ENCODE measurements around the gene ZNF184. TPM values are rescaled to one million over a fixed set of nuclear protein-coding genes. Genes with fewer than 3 reads are reported as not detected.

Gene ZNF184
- total RNA-seq, 2 experiments from 2014 or later, result 17.7 to 20.6 TPM

- Histone ChIP-seq H3K27ac (ENCODE audit: low read depth, low read length, poor library complexity, severe bottlenecking) (no peak overlapping the region), H3K4me3 (ENCODE audit: low read depth, low read length, poor library complexity, severe bottlenecking) (no peak overlapping the region), H3K4me1 (ENCODE audit: insufficient read depth, low read length, poor library complexity, severe bottlenecking) (no peaks in the 10 kb centered on the region), H3K4me2 (ENCODE audit: low read length) (no peak overlapping the region), H2AFZ (ENCODE audit: low read length) (no peak overlapping the region), H3K9me2 (ENCODE audit: insufficient read depth, low read length) (no peaks in the 10 kb centered on the region), H4K20me1 (ENCODE audit: insufficient read depth, low read length) (no peaks in the 10 kb centered on the region), H3K36me3 (ENCODE audit: insufficient read depth, low read length) (no peaks in the 10 kb centered on the region), H3K9me3 (ENCODE audit: low read length) (no peaks in the 10 kb centered on the region), H3K79me2 (ENCODE audit: insufficient read depth, low read depth, low read length) (no peaks in the 10 kb centered on the region)
- ChIA-PET POLR2A (interaction anchor here (0.6 kb wide), 1 partner anchor 283 kb away, joined by 3 read pairs; no protein-coding TSS in a partner anchor), CTCF (ENCODE audit: unreplicated experiment) (no interaction called here)
- DNase-seq (ENCODE audit: low spot score), result no peak
- TF ChIP-seq CTCF (conservative IDR thresholded peaks at IDR 0.05; ENCODE audit: low read length), result no peak
- intact Hi-C loops (cut with micrococcal nuclease; ENCODE audit: unreplicated experiment), result no loop called here
- BruUV-seq (replicated peaks), result no TSS peak
Measured at GRCh38 chr6:27433714-27434113, 39.2 kb downstream of the ZNF184 start.

GRCh38 chr6:27428966-27429365, 43.9 kb downstream of the ZNF184 start:
- H3K9me3 ChIP-seq (ENCODE audit: low read length), result no peaks in the 10 kb centered on the region
- DNase-seq (ENCODE audit: low spot score), result no peak
- TF ChIP-seq EZH2phosphoT487 (IDR thresholded peaks at IDR 0.05; ENCODE audit: borderline replicate concordance, low read depth, low read length), result no peak
- TF ChIP-seq CTCF (conservative IDR thresholded peaks at IDR 0.05; ENCODE audit: low read length), result no peak
- intact Hi-C loops (cut with micrococcal nuclease; ENCODE audit: unreplicated experiment), result no loop called here
- no peaks in the 10 kb centered on the region for H3K79me2 ChIP-seq (ENCODE audit: insufficient read depth, low read depth, low read length)
- no peaks in the 10 kb centered on the region for H4K20me1 ChIP-seq (ENCODE audit: insufficient read depth, low read length)
- no TSS peak for BruUV-seq (replicated peaks)
- POLR2A ChIA-PET, result no interaction called here
- no peak overlapping the region for H2AFZ ChIP-seq (ENCODE audit: low read length)
- H3K36me3 ChIP-seq (ENCODE audit: insufficient read depth, low read length), result no peaks in the 10 kb centered on the region
- no peak overlapping the region for H3K4me2 ChIP-seq (ENCODE audit: low read length)
- CTCF ChIA-PET (ENCODE audit: unreplicated experiment), result no interaction called here
- H3K9me2 ChIP-seq (ENCODE audit: insufficient read depth, low read length), result no peaks in the 10 kb centered on the region
- no peaks in the 10 kb centered on the region for H3K4me1 ChIP-seq (ENCODE audit: insufficient read depth, low read length, poor library complexity, severe bottlenecking)
- no peak overlapping the region for H3K27ac ChIP-seq (ENCODE audit: low read depth, low read length, poor library complexity, severe bottlenecking)
- H3K4me3 ChIP-seq (ENCODE audit: low read depth, low read length, poor library complexity, severe bottlenecking), result no peak overlapping the region

GRCh38 chr6:27428502-27428901, 44.4 kb downstream of the ZNF184 start:
- H4K20me1 ChIP-seq (ENCODE audit: insufficient read depth, low read length), result no peaks in the 10 kb centered on the region
- POLR2A ChIA-PET, result no interaction called here
- H3K4me2 ChIP-seq (ENCODE audit: low read length), result no peak overlapping the region
- TF ChIP-seq CTCF (conservative IDR thresholded peaks at IDR 0.05; ENCODE audit: low read length) (no peak), EZH2phosphoT487 (IDR thresholded peaks at IDR 0.05; ENCODE audit: borderline replicate concordance, low read depth, low read length) (no peak)
- no peak for DNase-seq (ENCODE audit: low spot score)
- H3K9me2 ChIP-seq (ENCODE audit: insufficient read depth, low read length), result no peaks in the 10 kb centered on the region
- no peaks in the 10 kb centered on the region for H3K79me2 ChIP-seq (ENCODE audit: insufficient read depth, low read depth, low read length)
- H3K4me1 ChIP-seq (ENCODE audit: insufficient read depth, low read length, poor library complexity, severe bottlenecking), result no peaks in the 10 kb centered on the region
- no peaks in the 10 kb centered on the region for H3K36me3 ChIP-seq (ENCODE audit: insufficient read depth, low read length)
- no peak overlapping the region for H3K4me3 ChIP-seq (ENCODE audit: low read depth, low read length, poor library complexity, severe bottlenecking)
- CTCF ChIA-PET (ENCODE audit: unreplicated experiment), result no interaction called here
- intact Hi-C loops (cut with micrococcal nuclease; ENCODE audit: unreplicated experiment), result no loop called here
- no peak overlapping the region for H2AFZ ChIP-seq (ENCODE audit: low read length)
- no peaks in the 10 kb centered on the region for H3K9me3 ChIP-seq (ENCODE audit: low read length)
- no TSS peak for BruUV-seq (replicated peaks)
- no peak overlapping the region for H3K27ac ChIP-seq (ENCODE audit: low read depth, low read length, poor library complexity, severe bottlenecking)

All from OCI-LY7 (cell line).